OCI-LY3 (cell line): Measurements from ENCODE around the gene IRF9.

Experiments
- CTCF ChIP-seq: fragments of 200-600, 300-600 bp; sonication (generic); IDR thresholded peaks from 2 replicates; pipeline ENCODE4 v1.5.1; 2014; ENCODE audit warnings: antibody characterized with exemption, low read length, low read depth
- EZH2phosphoT487 ChIP-seq: fragments of 200-600 bp; shearing (Covaris generic); IDR thresholded peaks from 2 replicates; pipeline ENCODE4 v1.6.1; 2018; ENCODE audit warnings: antibody characterized with exemption, mixed run types, low read depth

- TF ChIP-seq CTCF (no peak), EZH2phosphoT487 (no peak)
Measured at GRCh38 chr14:24207625-24208024, 46.6 kb downstream of the IRF9 start.
